Activated CD8-positive, alpha-beta memory T cell treated with anti-CD3 and anti-CD28 coated beads for 24 hours (primary cell): ENCODE results near the gene DNAAF9.

ENCODE experiments used
- DNase-seq: peaks from one replicate; pipeline ENCODE4 v3.0.0-alpha.2; 2020

DNAAF9 gene

GRCh38 chr20:3364323-3365013 is 43.0 kb downstream of the DNAAF9 start:
- no peak for DNase-seq

- no peak for DNase-seq
Observed at GRCh38 chr20:3360752-3361151, 46.7 kb downstream of the DNAAF9 start.

GRCh38 chr20:3358676-3359340 is 48.7 kb downstream of the DNAAF9 start:
- no peak for DNase-seq
